ENCODE data around the gene RAD18.
A peak's percentile ranks its signal among the peaks of the same experiment; 100 is the strongest.

Gene RAD18

GRCh38 chr3:8962226-8962861 is 928 bp downstream of the RAD18 start:
- H3K4me3 ChIP-seq (ENCODE audit: low read length) = peak overlapping the region; percentile 85
- peak overlapping the region; percentile 78 for H3K9ac ChIP-seq (ENCODE audit: low read depth, low read length)
- H3K27me3 ChIP-seq (ENCODE audit: control insufficient read depth, insufficient read depth, low read length) = no peaks in the 10 kb centered on the region
- H3K4me2 ChIP-seq (ENCODE audit: low read length) = peak overlapping the region; percentile 94
- peaks cover 29% of the 10 kb centered on the region for H3K4me1 ChIP-seq (ENCODE audit: control insufficient read depth, insufficient read depth, low read length)
- peaks cover 14% of the 10 kb centered on the region for H3K36me3 ChIP-seq (ENCODE audit: insufficient read depth, low read length)
- H3K9me3 ChIP-seq (replicated peaks; ENCODE audit: low read length) = no peaks in the 10 kb centered on the region

- no peak overlapping the region for H3K4me3 ChIP-seq (ENCODE audit: low read length)
- H3K9ac ChIP-seq (ENCODE audit: low read depth, low read length) = no peak overlapping the region
- H3K27me3 ChIP-seq (ENCODE audit: control insufficient read depth, insufficient read depth, low read length) = no peaks in the 10 kb centered on the region
- H3K4me1 ChIP-seq (ENCODE audit: control insufficient read depth, insufficient read depth, low read length) = peaks cover 19% of the 10 kb centered on the region
- H3K4me2 ChIP-seq (ENCODE audit: low read length) = no peak overlapping the region
- peaks cover 30% of the 10 kb centered on the region for H3K36me3 ChIP-seq (ENCODE audit: insufficient read depth, low read length)
- no peaks in the 10 kb centered on the region for H3K9me3 ChIP-seq (replicated peaks; ENCODE audit: low read length)
Observed at GRCh38 chr3:8959668-8960067, 3.6 kb downstream of the RAD18 start.

- H3K9ac ChIP-seq (ENCODE audit: low read depth, low read length) = no peak overlapping the region
- H3K4me1 ChIP-seq (ENCODE audit: control insufficient read depth, insufficient read depth, low read length) = no peaks in the 10 kb centered on the region
Observed at GRCh38 chr3:8954938-8955763, 8.1 kb downstream of the RAD18 start.

GRCh38 chr3:8953313-8953712 is 10.0 kb downstream of the RAD18 start:
- Histone ChIP-seq H3K27me3 (ENCODE audit: control insufficient read depth, insufficient read depth, low read length) (no peaks in the 10 kb centered on the region), H3K4me1 (ENCODE audit: control insufficient read depth, insufficient read depth, low read length) (no peaks in the 10 kb centered on the region), H3K9me3 (replicated peaks; ENCODE audit: low read length) (no peaks in the 10 kb centered on the region), H3K4me3 (ENCODE audit: low read length) (no peak overlapping the region), H3K4me2 (ENCODE audit: low read length) (no peak overlapping the region), H3K36me3 (ENCODE audit: insufficient read depth, low read length) (peaks cover 22% of the 10 kb centered on the region), H3K9ac (ENCODE audit: low read depth, low read length) (no peak overlapping the region)

More at GRCh38 chr3:8954938-8955763, 8.1 kb downstream of the RAD18 start:
- Histone ChIP-seq H3K27me3 (ENCODE audit: control insufficient read depth, insufficient read depth, low read length) (no peaks in the 10 kb centered on the region), H3K4me3 (ENCODE audit: low read length) (no peak overlapping the region), H3K4me2 (ENCODE audit: low read length) (no peak overlapping the region), H3K36me3 (ENCODE audit: insufficient read depth, low read length) (peaks cover 30% of the 10 kb centered on the region), H3K9me3 (replicated peaks; ENCODE audit: low read length) (no peaks in the 10 kb centered on the region)

- Histone ChIP-seq H3K9ac (ENCODE audit: low read depth, low read length) (no peak overlapping the region), H3K4me2 (ENCODE audit: low read length) (no peak overlapping the region), H3K4me3 (ENCODE audit: low read length) (no peak overlapping the region), H3K9me3 (replicated peaks; ENCODE audit: low read length) (no peaks in the 10 kb centered on the region), H3K36me3 (ENCODE audit: insufficient read depth, low read length) (peaks cover 14% of the 10 kb centered on the region), H3K4me1 (ENCODE audit: control insufficient read depth, insufficient read depth, low read length) (no peaks in the 10 kb centered on the region), H3K27me3 (ENCODE audit: control insufficient read depth, insufficient read depth, low read length) (no peaks in the 10 kb centered on the region)
Observed at GRCh38 chr3:8952130-8952529, 11.1 kb downstream of the RAD18 start.

- no peaks in the 10 kb centered on the region for H3K27me3 ChIP-seq (ENCODE audit: control insufficient read depth, insufficient read depth, low read length)
- no peak overlapping the region for H3K9ac ChIP-seq (ENCODE audit: low read depth, low read length)
- no peak overlapping the region for H3K4me3 ChIP-seq (ENCODE audit: low read length)
- no peak overlapping the region for H3K4me2 ChIP-seq (ENCODE audit: low read length)
- H3K9me3 ChIP-seq (replicated peaks; ENCODE audit: low read length) = peaks cover 4% of the 10 kb centered on the region
- H3K4me1 ChIP-seq (ENCODE audit: control insufficient read depth, insufficient read depth, low read length) = no peaks in the 10 kb centered on the region
- peaks cover 37% of the 10 kb centered on the region for H3K36me3 ChIP-seq (ENCODE audit: insufficient read depth, low read length)
Observed at GRCh38 chr3:8945890-8946600, 17.2 kb downstream of the RAD18 start.

- peaks cover 15% of the 10 kb centered on the region for H3K4me1 ChIP-seq (ENCODE audit: control insufficient read depth, insufficient read depth, low read length)
- peaks cover 4% of the 10 kb centered on the region for H3K9me3 ChIP-seq (replicated peaks; ENCODE audit: low read length)
- no peak overlapping the region for H3K4me3 ChIP-seq (ENCODE audit: low read length)
- H3K36me3 ChIP-seq (ENCODE audit: insufficient read depth, low read length) = peaks cover 44% of the 10 kb centered on the region
- H3K4me2 ChIP-seq (ENCODE audit: low read length) = no peak overlapping the region
- H3K27me3 ChIP-seq (ENCODE audit: control insufficient read depth, insufficient read depth, low read length) = no peaks in the 10 kb centered on the region
- no peak overlapping the region for H3K9ac ChIP-seq (ENCODE audit: low read depth, low read length)
Observed at GRCh38 chr3:8942746-8943488, 20.4 kb downstream of the RAD18 start.

GRCh38 chr3:8942115-8942514 is 21.2 kb downstream of the RAD18 start:
- peaks cover 44% of the 10 kb centered on the region for H3K36me3 ChIP-seq (ENCODE audit: insufficient read depth, low read length)
- peaks cover 4% of the 10 kb centered on the region for H3K9me3 ChIP-seq (replicated peaks; ENCODE audit: low read length)
- H3K27me3 ChIP-seq (ENCODE audit: control insufficient read depth, insufficient read depth, low read length) = no peaks in the 10 kb centered on the region
- peaks cover 23% of the 10 kb centered on the region for H3K4me1 ChIP-seq (ENCODE audit: control insufficient read depth, insufficient read depth, low read length)
- no peak overlapping the region for H3K9ac ChIP-seq (ENCODE audit: low read depth, low read length)
- H3K4me2 ChIP-seq (ENCODE audit: low read length) = no peak overlapping the region
- no peak overlapping the region for H3K4me3 ChIP-seq (ENCODE audit: low read length)

GRCh38 chr3:8938021-8938420 is 25.3 kb downstream of the RAD18 start:
- Histone ChIP-seq H3K36me3 (ENCODE audit: insufficient read depth, low read length) (peaks cover 24% of the 10 kb centered on the region), H3K4me3 (ENCODE audit: low read length) (no peak overlapping the region), H3K9ac (ENCODE audit: low read depth, low read length) (peak overlapping the region; percentile 77), H3K9me3 (replicated peaks; ENCODE audit: low read length) (peaks cover 3% of the 10 kb centered on the region), H3K4me1 (ENCODE audit: control insufficient read depth, insufficient read depth, low read length) (peaks cover 32% of the 10 kb centered on the region), H3K27me3 (ENCODE audit: control insufficient read depth, insufficient read depth, low read length) (no peaks in the 10 kb centered on the region), H3K4me2 (ENCODE audit: low read length) (peak overlapping the region; percentile 55)

GRCh38 chr3:8937064-8938020 is 25.9 kb downstream of the RAD18 start:
- H3K4me3 ChIP-seq (ENCODE audit: low read length) = peak overlapping the region; percentile 4
- peak overlapping the region; percentile 59 for H3K4me2 ChIP-seq (ENCODE audit: low read length)
- peaks cover 32% of the 10 kb centered on the region for H3K4me1 ChIP-seq (ENCODE audit: control insufficient read depth, insufficient read depth, low read length)
- H3K9me3 ChIP-seq (replicated peaks; ENCODE audit: low read length) = no peaks in the 10 kb centered on the region
- H3K9ac ChIP-seq (ENCODE audit: low read depth, low read length) = peak overlapping the region; percentile 77
- H3K36me3 ChIP-seq (ENCODE audit: insufficient read depth, low read length) = peaks cover 17% of the 10 kb centered on the region
- no peaks in the 10 kb centered on the region for H3K27me3 ChIP-seq (ENCODE audit: control insufficient read depth, insufficient read depth, low read length)
